Measurements from ENCODE around the gene PLA2G2C.

The PLA2G2C gene

GRCh38 chr1:20114021-20114648, 72.2 kb downstream of the PLA2G2C start:
- peaks cover 22 to 23% of the 10 kb centered on the region in 2 donors for H3K4me1 Mint-ChIP-seq
- no peak overlapping the region for H3K27ac Mint-ChIP-seq
- ATAC-seq (replicated peaks) = no peak
- DNase-seq = no peak
- no peak overlapping the region for H3K4me3 Mint-ChIP-seq
- H3K27me3 Mint-ChIP-seq = peaks cover 0 to 5% of the 10 kb centered on the region in 2 donors
- H3K9me3 Mint-ChIP-seq = no peaks in the 10 kb centered on the region
- no peaks in the 10 kb centered on the region for H3K36me3 Mint-ChIP-seq
